HEK293T (cell line): ENCODE data around the gene CIB2.

Experiments used
- CTCF ChIA-PET: fragments of 350-600 bp; formaldehyde crosslinking; extraction: SDS; loops from one replicate; lab custom pipeline; 2021; ENCODE audit warnings: antibody characterized with exemption, inconsistent platforms; lab: Yijun Ruan, JAX
- POLR2A ChIA-PET: fragments of 350-600 bp; formaldehyde crosslinking; extraction: SDS; loops from one replicate; lab custom pipeline; 2020; ENCODE audit warnings: antibody characterized with exemption, inconsistent platforms; lab: Yijun Ruan, JAX
- DNase-seq: peaks from one replicate; pipeline ENCODE4 v3.0.0; 2012; ENCODE audit warnings: mixed read lengths; ENCODE audit errors: extremely low spot score
- ARNT ChIP-seq: fragments of 450-650 bp; IDR thresholded peaks from 2 replicates; pipeline ENCODE4 v1.6.1; 2017; ENCODE audit warnings: mild to moderate bottlenecking
- BHLHE40 ChIP-seq: fragments of 450-650 bp; IDR thresholded peaks from 2 replicates; pipeline ENCODE4 v1.6.1; 2016; ENCODE audit warnings: mild to moderate bottlenecking, moderate library complexity, borderline replicate concordance
- CTBP1 ChIP-seq: fragments of 450-650 bp; IDR thresholded peaks from 2 replicates; pipeline ENCODE4 v1.6.1; 2016; ENCODE audit warnings: borderline replicate concordance
- ELF4 ChIP-seq: fragments of 450-650 bp; IDR thresholded peaks from 2 replicates; pipeline ENCODE4 v1.6.1; 2017; ENCODE audit warnings: antibody characterized with exemption
- FOXA1 ChIP-seq: fragments of 450-650 bp; IDR thresholded peaks from 2 replicates; pipeline ENCODE4 v1.6.1; 2016; ENCODE audit warnings: mild to moderate bottlenecking
- FOXK2 ChIP-seq: fragments of 450-650 bp; IDR thresholded peaks from 2 replicates; pipeline ENCODE4 v1.6.1; 2016; ENCODE audit warnings: mild to moderate bottlenecking
- FOXM1 ChIP-seq: fragments of 450-650 bp; IDR thresholded peaks from 2 replicates; pipeline ENCODE4 v1.6.1; 2017; ENCODE audit warnings: mild to moderate bottlenecking, borderline replicate concordance
- HDGF ChIP-seq: fragments of 450-650 bp; IDR thresholded peaks from 2 replicates; pipeline ENCODE4 v1.6.1; 2017; ENCODE audit warnings: antibody characterized with exemption, borderline replicate concordance
- L3MBTL2 ChIP-seq: fragments of 450-650 bp; conservative IDR thresholded peaks from 2 replicates; pipeline ENCODE4 v1.6.1; 2016; ENCODE audit warnings: mild to moderate bottlenecking
- LEF1 ChIP-seq: fragments of 450-650 bp; IDR thresholded peaks from 2 replicates; pipeline ENCODE4 v1.6.1; 2017; ENCODE audit warnings: mild to moderate bottlenecking, borderline replicate concordance
- NFRKB ChIP-seq: fragments of 450-650 bp; IDR thresholded peaks from 2 replicates; pipeline ENCODE4 v1.6.1; 2016; ENCODE audit warnings: mild to moderate bottlenecking, moderate library complexity
- PKNOX1 ChIP-seq: fragments of 450-650 bp; IDR thresholded peaks from 2 replicates; pipeline ENCODE4 v1.6.1; 2016
- SP1 ChIP-seq: fragments of 450-650 bp; IDR thresholded peaks from 2 replicates; pipeline ENCODE4 v1.6.1; 2017
- SUZ12 ChIP-seq: fragments of 450-650 bp; IDR thresholded peaks from 2 replicates; pipeline ENCODE4 v1.6.1; 2016; ENCODE audit warnings: mild to moderate bottlenecking
- TARDBP ChIP-seq: fragments of 450-650 bp; IDR thresholded peaks from 2 replicates; pipeline ENCODE4 v1.6.1; 2016
- ZNF384 ChIP-seq: fragments of 450-650 bp; IDR thresholded peaks from 2 replicates; pipeline ENCODE4 v1.6.1; 2016

Gene CIB2

DNA sequence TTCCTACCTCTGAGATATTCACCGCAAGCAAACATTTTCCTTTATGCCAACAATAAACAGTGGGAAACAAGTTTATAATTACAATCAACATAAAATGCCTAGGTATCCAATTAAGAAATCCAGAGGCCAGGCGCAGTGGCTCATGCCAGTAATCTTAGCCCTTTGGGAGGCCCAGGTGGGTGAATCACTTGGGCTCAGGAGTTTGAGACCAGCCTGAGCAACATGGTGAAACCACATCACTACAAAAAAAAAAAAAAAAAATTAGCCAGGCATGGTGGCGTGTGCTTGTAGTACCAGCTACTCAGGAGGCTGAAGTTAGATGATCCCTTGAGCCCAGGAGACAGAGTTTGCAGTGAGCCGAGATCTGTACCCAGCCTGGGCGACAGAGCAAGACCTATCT lies 71.0 kb downstream of the CIB2 start:
- DNase-seq: no peak
- TF ChIP-seq NFRKB: no peak
- no peak for TF ChIP-seq L3MBTL2
- no peak for TF ChIP-seq SUZ12
- no peak for TF ChIP-seq FOXA1
- no peak for TF ChIP-seq PKNOX1
- no peak for TF ChIP-seq ELF4
- TF ChIP-seq FOXK2: no peak
- TF ChIP-seq FOXM1: no peak
- TF ChIP-seq BHLHE40: no peak
- no peak for TF ChIP-seq SP1
- TF ChIP-seq TARDBP: no peak
- no peak for TF ChIP-seq ARNT
- no peak for TF ChIP-seq ZNF384
- TF ChIP-seq HDGF: no peak
- no peak for TF ChIP-seq CTBP1
- no peak for TF ChIP-seq LEF1
- POLR2A ChIA-PET: no interaction called here
- CTCF ChIA-PET: interaction anchor here (0.6 kb wide), 1 partner anchor 485 kb away, joined by 3 read pairs; no protein-coding TSS in a partner anchor

DNA sequence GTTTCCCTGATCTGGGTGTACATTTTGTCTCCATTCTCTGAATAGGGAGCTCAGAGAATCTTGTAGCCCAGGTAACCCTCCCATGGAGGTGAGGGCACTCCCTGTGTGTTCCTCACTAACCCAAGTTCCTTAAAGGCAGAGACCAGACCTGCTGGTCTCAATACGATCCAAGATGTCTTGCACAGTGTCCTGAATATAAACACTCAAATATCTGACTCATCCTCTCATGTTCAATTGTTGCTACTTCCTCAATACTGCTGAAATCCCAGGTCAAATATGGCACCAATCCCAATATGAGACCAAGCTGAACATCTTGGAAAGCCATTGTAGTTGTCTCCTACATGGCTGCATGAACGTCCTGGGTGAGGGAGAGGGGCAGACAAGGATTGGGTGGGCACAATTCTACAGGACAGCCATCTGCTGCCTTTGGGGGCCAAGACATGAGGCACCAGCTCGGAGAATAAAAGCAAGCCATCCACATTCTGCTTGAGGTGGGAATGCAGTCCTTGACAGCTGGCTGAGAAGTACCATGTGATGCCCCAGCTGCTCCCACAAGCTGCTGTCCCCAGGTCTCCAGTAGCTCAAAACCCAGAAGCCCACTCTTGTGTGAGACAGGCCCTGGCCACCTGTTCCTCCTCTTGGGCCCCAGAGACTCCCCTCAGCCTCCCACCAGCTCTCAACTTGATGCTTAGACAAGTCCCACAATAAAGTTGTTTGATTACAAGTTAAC lies 72.0 kb downstream of the CIB2 start:
- DNase-seq: no peak
- CTCF ChIA-PET: no interaction called here
- POLR2A ChIA-PET: no interaction called here
- TF ChIP-seq TARDBP: no peak
- TF ChIP-seq ELF4: no peak
- TF ChIP-seq PKNOX1: no peak
- TF ChIP-seq BHLHE40: no peak

DNA sequence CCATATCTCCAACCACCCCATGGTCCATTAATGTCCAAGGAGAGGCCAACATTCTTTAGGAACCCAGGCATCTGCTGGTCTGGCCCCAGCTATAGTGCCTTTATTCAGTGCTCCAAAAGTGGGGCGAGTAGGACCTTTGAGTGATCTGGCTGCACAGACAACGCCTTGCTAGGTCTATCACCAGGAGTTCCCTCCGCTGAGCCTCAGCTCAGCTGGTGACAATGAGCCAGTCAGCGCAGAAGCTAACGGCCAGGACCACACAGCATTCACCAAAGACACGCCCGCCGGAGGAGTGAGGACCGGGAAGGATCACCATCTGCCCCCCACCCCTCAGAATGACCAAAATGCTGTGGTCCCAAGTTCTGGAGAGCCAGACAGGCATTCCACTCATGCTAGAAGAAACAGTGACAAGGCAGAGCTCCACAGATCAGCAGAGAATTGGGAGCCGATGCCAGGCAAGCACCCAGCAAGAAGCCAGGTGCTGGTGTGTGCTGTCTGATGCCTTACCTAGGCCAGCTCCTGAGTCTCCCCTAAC lies 72.8 kb downstream of the CIB2 start:
- ChIA-PET POLR2A (no interaction called here), CTCF (no interaction called here)
- TF ChIP-seq ARNT (no peak), BHLHE40 (no peak), HDGF (no peak), FOXK2 (no peak), CTBP1 (no peak), FOXA1 (no peak), TARDBP (no peak), FOXM1 (no peak), ELF4 (no peak), L3MBTL2 (no peak), LEF1 (no peak), PKNOX1 (no peak), SUZ12 (no peak)
- no peak for DNase-seq

DNA sequence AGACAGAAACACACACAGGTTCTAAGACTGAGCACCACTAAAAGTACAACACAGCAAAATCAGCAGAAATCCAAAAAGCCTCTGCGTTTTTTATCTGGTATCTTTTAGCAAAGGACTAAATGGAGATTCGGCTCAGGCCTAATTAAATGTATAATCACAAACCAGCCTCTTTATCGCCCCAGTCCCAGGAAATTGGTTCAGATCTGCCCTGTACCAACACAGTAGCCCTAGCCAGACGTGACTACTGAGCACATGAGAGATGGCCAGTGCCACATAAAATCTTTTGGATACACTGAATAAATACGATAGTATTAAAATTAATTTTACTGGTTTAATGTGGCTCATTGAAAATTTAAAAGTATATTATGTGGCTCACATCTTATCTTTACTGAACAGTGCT lies 73.4 kb downstream of the CIB2 start:
- ChIA-PET POLR2A (no interaction called here), CTCF (interaction anchor here (0.6 to 0.7 kb wide), 2 partner anchors 9 to 1529 kb away, joined by 4 to 9 read pairs; no protein-coding TSS in a partner anchor)
- DNase-seq: no peak
- TF ChIP-seq HDGF: no peak
- TF ChIP-seq ZNF384: no peak
- no peak for TF ChIP-seq SUZ12
- TF ChIP-seq BHLHE40: no peak
- no peak for TF ChIP-seq LEF1
- TF ChIP-seq SP1: no peak
- TF ChIP-seq ARNT: no peak
- no peak for TF ChIP-seq L3MBTL2
- no peak for TF ChIP-seq TARDBP
- TF ChIP-seq NFRKB: no peak
- no peak for TF ChIP-seq CTBP1
- no peak for TF ChIP-seq ELF4
- TF ChIP-seq FOXK2: no peak
- no peak for TF ChIP-seq FOXA1

DNA sequence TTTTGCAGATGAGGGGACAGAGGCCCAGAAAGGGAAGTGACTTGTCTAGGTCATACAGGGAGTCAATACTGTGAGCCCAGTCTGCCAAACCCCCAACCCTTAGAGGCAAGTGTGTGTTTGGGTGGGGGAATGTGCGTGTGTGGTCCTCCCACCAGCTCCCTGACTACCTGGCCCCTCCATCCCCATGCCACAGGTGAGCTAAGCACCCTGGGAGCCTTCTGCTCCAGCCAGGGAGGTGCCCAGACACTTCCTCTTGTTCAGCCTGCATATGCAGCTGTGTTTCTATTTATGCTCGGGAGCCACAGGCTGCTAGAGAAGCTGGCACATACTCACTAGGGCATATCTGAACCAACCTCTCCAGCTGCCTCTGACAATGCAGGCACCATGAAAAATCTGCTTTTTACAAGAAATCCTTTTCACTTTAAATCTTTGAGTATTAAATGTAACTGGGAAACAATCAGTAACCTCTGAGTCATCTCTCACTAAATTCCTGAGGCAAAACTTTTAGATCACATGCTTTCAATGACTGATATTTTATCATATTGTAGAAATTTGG lies 74.5 kb downstream of the CIB2 start:
- TF ChIP-seq PKNOX1 (no peak), FOXM1 (no peak), ARNT (no peak), FOXA1 (no peak)
- POLR2A ChIA-PET: no interaction called here

More for the DNA sequence above, 74.5 kb downstream of the CIB2 start:
- CTCF ChIA-PET: interaction anchor here (0.6 kb wide), 1 partner anchor 22 kb away, joined by 4 read pairs; no protein-coding TSS in a partner anchor
- DNase-seq: no peak
